ENCODE measurements around the gene UTP15.

The UTP15 gene

GRCh38 chr5:73565969-73566547, 515 bp downstream of the UTP15 start:
- no peak for FAIRE-seq

- FAIRE-seq = no peak
Measured at GRCh38 chr5:73582285-73583145, 17.0 kb downstream of the UTP15 start.

DNA sequence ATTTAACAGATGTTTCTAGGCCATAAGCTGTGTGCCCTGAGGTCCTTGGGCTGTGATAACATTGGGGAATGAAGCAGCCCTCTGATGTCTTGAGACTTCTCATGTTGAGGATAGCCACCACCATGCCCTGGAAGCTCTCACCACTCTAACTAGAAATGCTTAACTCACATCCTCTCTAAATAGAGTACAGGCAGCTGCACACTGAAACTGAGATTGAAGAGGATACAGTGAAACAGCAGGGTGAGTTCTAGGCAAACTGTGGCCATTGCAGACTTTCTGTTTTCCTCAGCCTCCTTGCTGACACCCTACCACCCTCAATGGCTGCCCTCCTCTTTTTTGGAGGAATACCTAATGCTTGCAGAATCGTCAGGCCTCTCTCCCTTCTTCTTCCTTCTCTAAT, 22.4 kb downstream of the UTP15 start:
- no peak for FAIRE-seq

- FAIRE-seq = peak; percentile 99
Measured at GRCh38 chr5:73591102-73591695, 25.7 kb downstream of the UTP15 start.

- FAIRE-seq = peak; percentile 62
Measured at GRCh38 chr5:73591698-73592501, 26.4 kb downstream of the UTP15 start.

DNA sequence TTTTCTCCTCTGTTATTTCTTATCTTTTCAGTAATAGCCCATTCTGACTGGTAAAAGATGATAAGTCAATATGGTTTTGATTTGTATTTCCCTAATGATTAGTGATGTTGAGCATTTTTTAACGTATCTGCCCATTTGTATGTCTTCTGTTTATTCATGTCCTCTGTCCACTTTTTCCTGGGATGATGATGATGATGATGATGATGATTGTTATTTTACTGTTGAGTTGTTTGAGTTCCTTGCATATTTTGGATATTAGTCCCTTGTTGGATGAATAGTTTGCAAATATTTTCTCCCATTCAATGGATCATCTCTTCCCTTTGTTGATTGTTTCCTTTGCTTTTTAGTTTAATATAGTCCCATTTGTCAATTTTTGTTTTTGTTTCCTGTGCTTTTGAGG, 27.0 kb downstream of the UTP15 start:
- no peak for FAIRE-seq

- no peak for FAIRE-seq
Measured at GRCh38 chr5:73596705-73597328, 31.3 kb downstream of the UTP15 start.

- FAIRE-seq = no peak
Measured at GRCh38 chr5:73599380-73599779, 33.8 kb downstream of the UTP15 start.

DNA sequence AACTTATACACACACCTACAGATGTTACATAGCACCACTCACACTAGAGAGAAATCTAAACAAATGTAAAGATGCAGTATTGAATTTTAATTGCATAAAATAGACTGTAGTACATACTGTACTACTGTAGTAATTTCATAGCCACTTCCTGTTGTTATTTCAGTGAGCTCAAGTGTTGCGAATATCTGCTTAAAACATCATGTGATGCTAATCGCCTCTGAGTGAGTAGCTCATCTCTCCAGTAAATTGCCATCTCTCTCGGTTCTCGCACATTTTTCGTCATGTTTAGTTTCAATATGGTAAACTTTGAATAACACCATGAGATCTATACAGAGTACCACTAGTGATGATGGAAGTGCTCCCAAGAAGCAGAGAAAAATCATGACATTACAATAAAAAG, 38.5 kb downstream of the UTP15 start:
- FAIRE-seq = no peak

GRCh38 chr5:73605223-73606087, 39.9 kb downstream of the UTP15 start:
- FAIRE-seq = no peak

- FAIRE-seq = no peak
Measured at GRCh38 chr5:73606206-73606753, 40.7 kb downstream of the UTP15 start.

DNA sequence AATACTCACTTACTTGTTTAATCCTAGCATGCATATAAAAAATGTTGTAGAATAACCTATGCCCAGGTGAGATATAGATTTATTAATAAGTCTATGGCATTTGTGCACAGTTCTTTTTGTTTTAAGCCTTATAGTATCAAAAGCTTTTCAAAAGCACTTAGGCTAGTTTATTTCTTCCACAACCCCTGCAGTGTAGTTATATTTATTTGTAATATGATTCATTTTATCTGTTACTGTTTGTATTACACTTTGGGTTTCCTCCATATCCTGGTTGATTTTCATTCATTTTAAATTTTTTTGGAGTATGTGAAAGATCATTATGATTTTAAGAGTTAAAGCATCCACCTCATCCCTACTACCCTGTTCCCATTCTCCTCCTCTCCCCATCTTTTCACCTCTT, 41.7 kb downstream of the UTP15 start:
- no peak for FAIRE-seq

GRCh38 chr5:73612799-73613198, 47.3 kb downstream of the UTP15 start:
- no peak for FAIRE-seq

- FAIRE-seq = no peak
Measured at GRCh38 chr5:73615085-73615484, 49.5 kb downstream of the UTP15 start.

DNA sequence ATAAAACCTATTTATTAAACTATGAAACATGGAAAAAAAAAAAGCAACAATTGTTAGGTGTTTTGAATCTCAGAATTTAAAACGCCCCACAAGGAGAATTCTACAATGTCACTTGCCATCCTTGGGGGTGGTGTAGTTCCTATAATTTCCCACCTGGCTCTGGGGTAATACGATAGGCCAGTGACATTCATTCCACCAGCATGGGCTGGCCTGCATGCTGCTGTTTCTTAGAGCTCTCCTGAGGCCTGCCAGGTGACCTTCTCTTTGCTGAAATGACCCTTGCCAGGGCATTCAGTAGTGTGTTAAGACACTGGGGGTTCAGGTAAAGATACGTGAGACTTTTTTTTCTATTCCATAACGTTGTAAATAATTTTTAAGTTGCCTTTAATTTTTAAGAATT, 50.4 kb downstream of the UTP15 start:
- no peak for FAIRE-seq

DNA sequence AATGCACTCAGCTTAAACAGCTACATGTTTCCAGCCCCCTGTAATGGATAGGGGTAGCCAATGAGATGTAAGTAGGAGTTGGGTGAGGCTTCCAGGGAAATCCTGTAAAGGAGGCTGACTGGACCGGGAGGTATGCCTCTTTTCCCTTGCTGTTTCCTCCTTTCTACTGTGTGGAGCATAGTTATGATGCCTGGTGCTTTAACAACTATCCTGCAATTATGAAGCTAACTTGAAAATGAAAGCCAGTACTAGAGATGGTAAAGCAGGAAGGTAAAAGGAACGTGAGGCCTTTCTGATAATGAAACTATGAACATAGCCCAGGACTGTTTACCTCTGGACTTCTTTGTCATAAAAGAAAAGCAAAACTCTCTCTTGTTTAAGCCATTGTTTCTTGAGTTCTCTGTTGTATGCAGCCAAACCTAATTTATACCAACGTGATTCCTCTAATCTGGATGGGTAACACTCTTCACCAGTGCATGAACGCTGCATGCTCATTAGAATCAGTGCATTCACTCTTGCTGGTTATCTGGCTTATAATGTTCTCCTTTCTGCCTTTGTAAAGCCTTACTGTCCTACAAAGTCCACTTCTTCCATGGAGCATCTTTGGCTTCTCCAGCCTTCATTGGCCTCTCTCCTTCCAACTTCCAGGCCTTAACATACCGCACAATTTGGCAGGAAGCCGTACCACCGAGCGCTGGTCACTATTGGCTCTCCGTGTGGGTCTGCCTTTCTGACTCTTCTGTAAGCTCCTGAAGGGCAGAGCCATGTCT, 52.2 kb downstream of the UTP15 start:
- no peak for FAIRE-seq

- peak; percentile 47 for FAIRE-seq
Measured at GRCh38 chr5:73619606-73620333, 54.2 kb downstream of the UTP15 start.

- no peak for FAIRE-seq
Measured at GRCh38 chr5:73620334-73620687, 54.8 kb downstream of the UTP15 start.

- FAIRE-seq = peak; percentile 71
Measured at GRCh38 chr5:73623060-73623459, 57.5 kb downstream of the UTP15 start.

DNA sequence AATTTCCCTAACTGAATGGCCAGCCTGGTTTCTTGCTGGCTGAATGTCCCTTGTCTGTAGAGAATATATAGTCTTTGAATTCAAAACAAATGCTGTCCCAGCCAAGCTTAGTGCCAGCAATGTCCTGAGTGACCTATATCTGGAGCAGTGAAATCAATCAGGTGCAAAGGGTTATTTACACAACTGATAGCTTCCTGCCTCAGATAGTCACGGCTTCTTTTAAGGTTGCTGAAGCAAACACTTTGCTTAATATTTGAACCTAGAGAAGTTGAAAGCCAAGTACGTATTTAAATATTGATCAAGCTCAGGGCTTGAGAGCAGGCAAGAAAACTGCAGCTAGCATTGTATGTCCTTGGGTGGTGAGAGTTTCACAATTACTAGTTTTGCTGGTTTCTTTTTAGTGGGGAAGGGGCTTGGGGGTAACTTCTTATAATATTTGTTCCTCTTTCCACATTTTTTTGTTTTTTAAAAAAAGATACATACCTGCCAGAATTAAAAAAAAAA, 58.4 kb downstream of the UTP15 start:
- peak; percentile 98 for FAIRE-seq

All from islet of Langerhans (tissue), 1 donor.